ENCODE results near the gene ADD1. TPM values are rescaled to one million over a fixed set of nuclear protein-coding genes. Genes with fewer than 3 reads are reported as not detected.
A peak's percentile ranks its signal among the peaks of the same experiment; 100 is the strongest.

The ADD1 gene
- total and polyA plus RNA-seq, 7 experiments from 2014 or later = 152 to 300 (median 260) TPM

GRCh38 chr4:2802618-2803531 lies 40.8 kb upstream of the ADD1 start:
- intact Hi-C loops (cut with micrococcal nuclease) = no loop called here
- no peaks in the 10 kb centered on the region for H3K36me3 ChIP-seq (ENCODE audit: control insufficient read depth in 2 of 3, insufficient read depth in 3 of 3, low read length in 3 of 3)
- H3K4me1 Mint-ChIP-seq = peaks cover 19 to 44% (median 32%) of the 10 kb centered on the region in 7 donors
- no peaks in the 10 kb centered on the region for H3K27me3 ChIP-seq (ENCODE audit: control insufficient read depth in 2 of 2, insufficient read depth in 2 of 2, low read length in 2 of 2)
- POLR2A ChIA-PET = no interaction called here
- no peaks in the 10 kb centered on the region for H3K27me3 Mint-ChIP-seq
- DNase-seq = peak in 1 of 9 donors; percentile 2
- H3K4me3 ChIP-seq (ENCODE audit: low read length) = no peak overlapping the region
- no peak overlapping the region for H3K27ac ChIP-seq (ENCODE audit: low read depth, low read length)
- no peak overlapping the region for H3K4me3 Mint-ChIP-seq
- CTCF ChIA-PET = interaction anchor here (1.4 kb wide), 1 partner anchor 12 kb away, joined by 3 read pairs; no protein-coding TSS in a partner anchor
- no peaks in the 10 kb centered on the region for H3K9me3 ChIP-seq (ENCODE audit: control insufficient read depth in 2 of 3, low read length in 3 of 3)
- H3K27ac Mint-ChIP-seq = no peak overlapping the region
- H3K9me3 Mint-ChIP-seq = peaks cover 0 to 1% (median 0%) of the 10 kb centered on the region in 11 donors
- peaks cover 30 to 37% of the 10 kb centered on the region in 2 donors for H3K4me1 ChIP-seq (ENCODE audit: control insufficient read depth in 2 of 2, insufficient read depth in 2 of 2, low read length in 2 of 2)
- ATAC-seq = no peak
- no peaks in the 10 kb centered on the region for H3K36me3 Mint-ChIP-seq

GRCh38 chr4:2803624-2804448 lies 39.8 kb upstream of the ADD1 start:
- ATAC-seq = peak; percentile 47
- Mint-ChIP-seq H3K36me3 (no peaks in the 10 kb centered on the region), H3K27me3 (no peaks in the 10 kb centered on the region), H3K4me3 (no peak overlapping the region), H3K27ac (no peak overlapping the region), H3K9me3 (peaks cover 0 to 1% (median 0%) of the 10 kb centered on the region in 11 donors), H3K4me1 (peaks cover 9 to 35% (median 23%) of the 10 kb centered on the region in 7 donors)
- Histone ChIP-seq H3K9me3 (ENCODE audit: control insufficient read depth in 2 of 3, low read length in 3 of 3) (no peaks in the 10 kb centered on the region), H3K27me3 (ENCODE audit: control insufficient read depth in 2 of 2, insufficient read depth in 2 of 2, low read length in 2 of 2) (no peaks in the 10 kb centered on the region), H3K36me3 (ENCODE audit: control insufficient read depth in 2 of 3, insufficient read depth in 3 of 3, low read length in 3 of 3) (no peaks in the 10 kb centered on the region), H3K27ac (ENCODE audit: low read depth, low read length) (no peak overlapping the region), H3K4me3 (ENCODE audit: low read length) (no peak overlapping the region), H3K4me1 (ENCODE audit: control insufficient read depth in 2 of 2, insufficient read depth in 2 of 2, low read length in 2 of 2) (peaks cover 21 to 28% of the 10 kb centered on the region in 2 donors)
- CTCF ChIA-PET = interaction anchor here (0.9 to 1.4 kb wide), 2 partner anchors 11 to 37 kb away, joined by 3 read pairs; no protein-coding TSS in a partner anchor
- intact Hi-C loops (cut with micrococcal nuclease) = no loop called here
- DNase-seq = peak in 1 of 9 donors; percentile 2
- POLR2A ChIA-PET = interaction anchor here (0.9 kb wide), 1 partner anchor 13 kb away, joined by 3 read pairs; no protein-coding TSS in a partner anchor

- no peaks in the 10 kb centered on the region for H3K36me3 Mint-ChIP-seq
- Histone ChIP-seq H3K36me3 (ENCODE audit: control insufficient read depth in 2 of 3, insufficient read depth in 3 of 3, low read length in 3 of 3) (no peaks in the 10 kb centered on the region), H3K9me3 (ENCODE audit: control insufficient read depth in 2 of 3, low read length in 3 of 3) (no peaks in the 10 kb centered on the region), H3K27me3 (ENCODE audit: control insufficient read depth in 2 of 2, insufficient read depth in 2 of 2, low read length in 2 of 2) (no peaks in the 10 kb centered on the region), H3K4me1 (ENCODE audit: control insufficient read depth in 2 of 2, insufficient read depth in 2 of 2, low read length in 2 of 2) (peaks cover 14 to 21% of the 10 kb centered on the region in 2 donors), H3K4me3 (ENCODE audit: low read length) (no peak overlapping the region), H3K27ac (ENCODE audit: low read depth, low read length) (no peak overlapping the region)
- no peak overlapping the region for H3K4me3 Mint-ChIP-seq
- H3K27ac Mint-ChIP-seq = no peak overlapping the region
- peaks cover 4 to 33% (median 16%) of the 10 kb centered on the region in 7 donors for H3K4me1 Mint-ChIP-seq
- intact Hi-C loops (cut with micrococcal nuclease) = no loop called here
- DNase-seq (no peak), ATAC-seq (no peak)
- ChIA-PET CTCF (interaction anchor here (0.9 kb wide), 1 partner anchor 37 kb away, joined by 3 read pairs; no protein-coding TSS in a partner anchor), POLR2A (interaction anchor here (0.6 to 0.9 kb wide), 2 partner anchors 13 to 31 kb away, joined by 3 read pairs; no protein-coding TSS in a partner anchor)
- H3K9me3 Mint-ChIP-seq = peaks cover 0 to 1% (median 0%) of the 10 kb centered on the region in 11 donors
- H3K27me3 Mint-ChIP-seq = no peaks in the 10 kb centered on the region
Observed at GRCh38 chr4:2804449-2804972, 39.1 kb upstream of the ADD1 start.

GRCh38 chr4:2804973-2805501 lies 38.6 kb upstream of the ADD1 start:
- no peaks in the 10 kb centered on the region for H3K36me3 ChIP-seq (ENCODE audit: control insufficient read depth in 2 of 3, insufficient read depth in 3 of 3, low read length in 3 of 3)
- H3K4me1 ChIP-seq (ENCODE audit: control insufficient read depth in 2 of 2, insufficient read depth in 2 of 2, low read length in 2 of 2) = peaks cover 10 to 16% of the 10 kb centered on the region in 2 donors
- H3K36me3 Mint-ChIP-seq = no peaks in the 10 kb centered on the region
- H3K27me3 ChIP-seq (ENCODE audit: control insufficient read depth in 2 of 2, insufficient read depth in 2 of 2, low read length in 2 of 2) = no peaks in the 10 kb centered on the region
- ChIA-PET POLR2A (interaction anchor here (0.6 kb wide), 1 partner anchor 30 kb away, joined by 3 read pairs; no protein-coding TSS in a partner anchor), CTCF (no interaction called here)
- ATAC-seq (no peak), DNase-seq (no peak)
- no peak overlapping the region for H3K27ac Mint-ChIP-seq
- intact Hi-C loops (cut with micrococcal nuclease) = no loop called here
- H3K4me3 Mint-ChIP-seq = no peak overlapping the region
- no peaks in the 10 kb centered on the region for H3K9me3 ChIP-seq (ENCODE audit: control insufficient read depth in 2 of 3, low read length in 3 of 3)
- H3K27ac ChIP-seq (ENCODE audit: low read depth, low read length) = no peak overlapping the region
- peaks cover 4 to 29% (median 13%) of the 10 kb centered on the region in 7 donors for H3K4me1 Mint-ChIP-seq
- peaks cover 0 to 1% (median 0%) of the 10 kb centered on the region in 11 donors for H3K9me3 Mint-ChIP-seq
- H3K4me3 ChIP-seq (ENCODE audit: low read length) = no peak overlapping the region
- H3K27me3 Mint-ChIP-seq = no peaks in the 10 kb centered on the region

- H3K36me3 ChIP-seq (ENCODE audit: control insufficient read depth in 2 of 3, insufficient read depth in 3 of 3, low read length in 3 of 3) = no peaks in the 10 kb centered on the region
- Mint-ChIP-seq H3K4me3 (no peak overlapping the region), H3K27me3 (no peaks in the 10 kb centered on the region), H3K4me1 (peaks cover 4 to 29% (median 9%) of the 10 kb centered on the region in 7 donors), H3K36me3 (no peaks in the 10 kb centered on the region), H3K9me3 (peaks cover 0 to 1% (median 0%) of the 10 kb centered on the region in 11 donors), H3K27ac (no peak overlapping the region)
- intact Hi-C loops (cut with micrococcal nuclease) = no loop called here
- H3K4me1 ChIP-seq (ENCODE audit: control insufficient read depth in 2 of 2, insufficient read depth in 2 of 2, low read length in 2 of 2) = peaks cover 3 to 8% of the 10 kb centered on the region in 2 donors
- no peaks in the 10 kb centered on the region for H3K9me3 ChIP-seq (ENCODE audit: control insufficient read depth in 2 of 3, low read length in 3 of 3)
- H3K27ac ChIP-seq (ENCODE audit: low read depth, low read length) = no peak overlapping the region
- no peak for ATAC-seq
- no peak overlapping the region for H3K4me3 ChIP-seq (ENCODE audit: low read length)
- no peaks in the 10 kb centered on the region for H3K27me3 ChIP-seq (ENCODE audit: control insufficient read depth in 2 of 2, insufficient read depth in 2 of 2, low read length in 2 of 2)
- ChIA-PET POLR2A (no interaction called here), CTCF (no interaction called here)
- DNase-seq = no peak
Observed at GRCh38 chr4:2805712-2806389, 37.8 kb upstream of the ADD1 start.
